ENCODE data around the gene CAMK2B. TPM values are rescaled to one million over a fixed set of nuclear protein-coding genes. Genes with fewer than 3 reads are reported as not detected.
"Not testable (repeated sequence)": the region's sequence is repeated elsewhere in the genome, so short reads cannot be mapped to it uniquely, and the experiment has no call there.

CAMK2B gene
- total RNA-seq, 2 experiments from 2014 or later: 0.17 to 0.40 TPM

DNA sequence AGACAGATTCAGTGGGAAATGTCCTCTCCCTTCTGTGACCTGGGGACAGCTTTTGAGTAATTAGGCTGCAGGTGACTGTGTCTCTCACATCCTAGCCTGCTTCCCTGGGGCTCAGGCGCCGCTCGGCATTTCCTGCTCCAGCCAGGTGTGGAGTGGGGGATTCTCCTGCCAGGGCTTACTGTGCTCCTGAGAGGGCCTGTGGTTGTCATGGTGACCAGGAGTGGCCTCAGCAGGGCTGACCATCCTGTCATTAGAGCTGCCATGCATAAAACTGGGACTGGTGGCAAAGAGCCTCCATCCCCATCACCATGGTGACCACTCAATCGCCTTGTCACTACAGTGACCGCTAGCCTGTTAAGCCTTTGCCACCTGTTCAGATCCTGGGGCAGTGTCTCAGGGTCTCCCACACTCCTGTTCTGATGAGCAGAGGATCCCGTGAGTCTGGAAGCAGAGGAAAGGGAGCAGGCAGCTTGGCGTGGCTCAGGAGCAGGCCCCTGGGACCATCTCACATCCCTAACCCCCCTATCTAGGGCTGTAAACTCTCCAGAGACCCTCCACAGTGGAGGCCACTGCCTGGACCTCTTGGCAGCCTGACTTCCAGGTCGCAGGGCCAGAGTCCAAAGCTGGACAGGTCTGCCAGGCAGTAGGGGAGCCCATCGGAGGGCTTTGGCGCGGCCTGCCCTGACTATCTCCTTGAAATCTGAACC lies 136.0 kb downstream of the CAMK2B start, which contains the start of gene GCK:
TSS of gene GCK (minus strand) at position 154 of the 707 bp plus-strand sequence. CDS start 486 bp downstream, outside the sequence.
- POLR2A ChIA-PET: no interaction called here
- CTCF ChIA-PET: no interaction called here

DNA sequence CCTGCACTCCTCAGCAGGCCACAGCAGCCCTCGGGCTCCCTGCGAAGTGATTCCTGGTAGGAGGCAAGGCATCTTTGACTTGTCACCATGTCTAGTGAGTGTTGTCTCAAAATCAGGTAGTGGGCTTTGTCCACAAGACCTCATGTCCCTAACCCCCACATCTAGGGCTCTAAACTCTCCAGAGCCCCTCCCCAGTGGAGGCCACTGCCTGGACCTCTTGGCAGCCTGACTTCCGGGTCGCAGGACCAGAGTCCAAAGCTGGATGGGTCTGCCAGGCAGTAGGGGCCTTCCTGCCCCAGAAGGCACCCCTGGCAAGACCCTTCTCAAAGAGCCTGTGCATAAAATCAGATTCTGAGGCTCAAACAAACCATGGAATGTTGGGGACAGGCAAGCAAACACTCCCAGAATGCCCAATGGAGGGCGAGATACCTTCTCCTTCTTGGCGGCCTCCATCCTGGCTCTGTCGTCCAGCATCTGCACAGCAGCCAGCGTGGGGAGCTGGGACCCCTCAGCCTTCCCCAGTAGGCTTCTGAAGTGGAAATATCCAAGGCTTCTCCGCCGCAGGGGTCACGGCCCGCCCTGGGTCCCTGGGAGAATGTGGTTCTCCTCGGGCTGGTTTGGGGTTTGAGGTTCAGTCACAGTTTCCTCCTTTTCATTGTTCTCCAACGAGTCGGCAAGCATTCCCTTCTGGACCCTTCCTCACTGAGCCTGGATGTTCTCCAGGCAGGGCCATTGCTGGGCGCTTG lies 136.7 kb downstream of the CAMK2B start:
- ChIA-PET CTCF (no interaction called here), POLR2A (no interaction called here)

- ChIA-PET POLR2A (no interaction called here), CTCF (no interaction called here)
Measured at GRCh38 chr7:44187636-44188416, 137.6 kb downstream of the CAMK2B start.

GRCh38 chr7:44186736-44187135 lies 138.7 kb downstream of the CAMK2B start:
- ChIA-PET CTCF (no interaction called here), POLR2A (no interaction called here)

GRCh38 chr7:44185729-44186128 lies 139.7 kb downstream of the CAMK2B start:
- ChIA-PET POLR2A (no interaction called here), CTCF (no interaction called here)

GRCh38 chr7:44184873-44185446 lies 140.4 kb downstream of the CAMK2B start:
- POLR2A ChIA-PET: no interaction called here
- CTCF ChIA-PET: no interaction called here

DNA sequence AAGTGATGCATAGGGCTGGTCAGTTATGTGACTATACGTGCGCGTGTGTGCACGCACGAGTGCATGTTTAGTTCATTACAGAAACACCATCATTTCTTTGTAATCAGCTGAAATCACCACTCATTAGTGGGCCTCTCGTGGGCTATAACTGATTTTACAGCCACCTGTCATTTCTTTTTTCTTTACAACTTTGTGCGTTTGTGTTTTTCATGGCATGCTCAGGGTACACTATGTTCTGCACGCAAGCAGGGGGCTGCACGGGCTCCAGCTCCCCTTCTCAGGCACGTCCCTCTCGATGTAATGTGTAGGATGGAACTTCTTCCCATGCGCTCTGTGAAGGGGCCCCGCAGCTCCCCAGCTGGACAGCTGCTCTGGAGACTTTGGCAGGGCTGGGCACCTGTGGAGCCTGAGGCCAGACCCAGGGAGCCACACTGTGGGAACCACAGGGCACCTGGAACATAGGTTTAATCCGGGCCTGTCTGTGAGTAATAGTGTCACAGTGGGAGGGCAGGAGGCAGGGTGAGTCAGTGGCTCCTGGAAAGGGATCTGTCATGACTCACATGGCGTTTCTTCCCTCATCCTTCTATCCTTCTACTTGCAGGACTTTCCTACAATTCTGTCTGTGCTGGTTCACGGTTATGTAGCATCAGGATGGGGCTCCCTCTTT lies 141.1 kb downstream of the CAMK2B start:
- POLR2A ChIA-PET: no interaction called here
- CTCF ChIA-PET: no interaction called here

- ChIA-PET POLR2A (no interaction called here), CTCF (no interaction called here)
Measured at GRCh38 chr7:44183386-44183785, 142.0 kb downstream of the CAMK2B start.

DNA sequence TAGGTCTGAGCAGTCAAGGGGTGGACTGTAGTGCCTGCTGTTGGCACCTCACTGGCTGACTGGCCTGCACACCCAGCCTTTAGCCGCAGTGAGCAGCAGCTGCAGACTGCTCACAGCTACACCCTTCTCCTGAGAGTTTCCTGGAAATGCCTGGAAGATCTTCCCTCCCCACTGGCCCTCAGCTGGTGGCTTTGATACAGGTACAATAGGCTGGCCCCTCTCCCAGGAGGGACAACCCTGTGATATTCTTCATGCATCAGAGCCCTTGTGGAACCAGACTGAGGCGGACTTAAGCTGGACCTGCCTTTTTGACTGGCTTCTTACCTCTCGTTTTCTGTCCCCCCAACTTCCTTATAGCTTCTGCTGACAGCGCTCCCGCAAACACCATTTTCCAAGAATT lies 142.6 kb downstream of the CAMK2B start:
- CTCF ChIA-PET: no interaction called here
- POLR2A ChIA-PET: no interaction called here

DNA sequence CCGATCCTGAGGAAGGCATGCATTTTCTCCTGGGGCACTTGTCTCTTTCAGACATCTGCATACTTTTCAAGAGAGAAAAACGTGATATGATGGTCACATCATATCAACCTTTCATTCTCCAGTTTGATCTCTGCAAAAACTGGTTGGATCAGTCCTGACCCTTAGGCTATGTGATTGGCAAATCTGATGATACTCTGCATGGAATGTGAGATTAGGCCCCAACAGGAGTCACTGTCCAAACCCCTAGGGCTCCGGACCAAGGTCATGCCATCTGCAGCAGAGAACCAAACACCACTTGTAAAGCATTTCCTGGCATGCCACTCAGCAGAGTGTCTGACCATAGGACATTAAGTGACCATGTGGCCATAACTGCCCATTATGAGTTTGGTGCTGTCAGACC lies 144.8 kb downstream of the CAMK2B start:
- CTCF ChIA-PET: no interaction called here

GRCh38 chr7:44177570-44178131 lies 147.7 kb downstream of the CAMK2B start:
- ChIA-PET POLR2A (no interaction called here), CTCF (no interaction called here)

More for the DNA sequence above, 144.8 kb downstream of the CAMK2B start:
- POLR2A ChIA-PET: no interaction called here

DNA sequence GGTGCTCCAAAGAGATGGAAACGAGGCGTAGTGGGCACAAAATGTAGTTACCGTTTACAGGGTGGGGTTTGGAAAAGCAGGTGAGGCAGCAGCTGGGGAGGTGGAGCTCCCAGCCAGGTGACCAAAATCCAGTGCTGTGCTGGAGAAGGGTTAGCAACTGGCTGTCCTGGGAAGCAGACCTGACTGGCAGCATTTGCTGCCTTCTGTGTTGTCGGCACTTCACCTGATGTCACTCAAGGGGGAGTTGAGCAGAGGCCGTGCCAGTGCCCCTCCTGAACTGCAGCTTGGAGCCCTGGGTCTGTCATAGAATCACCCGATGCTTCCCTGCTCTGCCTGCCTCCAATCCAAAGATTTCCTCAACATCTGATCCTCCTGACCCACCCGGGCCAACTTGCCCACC lies 148.9 kb downstream of the CAMK2B start:
- CTCF ChIA-PET: no interaction called here
- POLR2A ChIA-PET: no interaction called here

- ChIA-PET POLR2A (no interaction called here), CTCF (no interaction called here)
Measured at GRCh38 chr7:44175730-44176129, 149.7 kb downstream of the CAMK2B start.

- CTCF ChIA-PET: interaction anchor here (0.6 kb wide), 1 partner anchor 300 kb away, joined by 3 read pairs; no protein-coding TSS in a partner anchor
- POLR2A ChIA-PET: not testable (repeated sequence)
Measured at GRCh38 chr7:44174694-44174948, 150.8 kb downstream of the CAMK2B start.

- ChIA-PET POLR2A (no interaction called here), CTCF (no interaction called here)
Measured at GRCh38 chr7:44173911-44174693, 151.3 kb downstream of the CAMK2B start.

- CTCF ChIA-PET: interaction anchor here (0.5 kb wide), 1 partner anchor 125 kb away, joined by 4 read pairs; no protein-coding TSS in a partner anchor
- POLR2A ChIA-PET: no interaction called here
Measured at GRCh38 chr7:44172803-44173424, 152.5 kb downstream of the CAMK2B start.

DNA sequence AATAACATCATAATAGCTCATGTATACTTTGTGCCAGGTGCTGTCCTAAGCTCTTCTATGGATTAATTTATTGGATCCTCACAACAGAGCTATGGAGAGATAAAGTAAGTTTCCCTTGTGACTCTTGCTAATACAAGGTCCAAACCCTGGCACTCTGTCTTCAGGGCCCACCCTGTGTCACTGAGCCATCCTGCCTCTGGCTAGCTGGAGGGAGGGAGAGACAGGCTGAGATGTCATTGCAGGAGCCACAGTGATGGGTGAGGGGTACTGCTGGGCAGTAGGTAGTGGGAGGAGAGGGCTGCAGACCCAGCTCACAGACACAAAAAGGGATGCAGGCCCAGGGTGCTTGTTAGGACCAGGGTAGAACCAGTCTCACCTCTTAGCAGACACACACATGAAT lies 153.0 kb downstream of the CAMK2B start:
- ChIA-PET CTCF (interaction anchor here (0.5 to 1.1 kb wide), 2 partner anchors 124 to 362 kb away, joined by 3 to 4 read pairs; no protein-coding TSS in a partner anchor), POLR2A (no interaction called here)

GRCh38 chr7:44171901-44172300 lies 153.5 kb downstream of the CAMK2B start:
- POLR2A ChIA-PET: not testable (repeated sequence)
- CTCF ChIA-PET: interaction anchor here (1.1 kb wide), 1 partner anchor 363 kb away, joined by 3 read pairs; no protein-coding TSS in a partner anchor

- CTCF ChIA-PET: no interaction called here
Measured at GRCh38 chr7:44167920-44168319, 157.5 kb downstream of the CAMK2B start.

More at GRCh38 chr7:44167920-44168319, 157.5 kb downstream of the CAMK2B start:
- POLR2A ChIA-PET: no interaction called here
